Activated CD4-positive, alpha-beta T cell treated with anti-CD3 and anti-CD28 coated beads, Interleukin-2, amount 50 U/mL, for 4 hours (primary cell): Measurements from ENCODE around the gene SPARC.

Experiments used
- DNase-seq, 2 experiments: peaks; one replicate each; pipeline ENCODE4 v3.0.0-alpha.2; 2020

Gene SPARC

DNA sequence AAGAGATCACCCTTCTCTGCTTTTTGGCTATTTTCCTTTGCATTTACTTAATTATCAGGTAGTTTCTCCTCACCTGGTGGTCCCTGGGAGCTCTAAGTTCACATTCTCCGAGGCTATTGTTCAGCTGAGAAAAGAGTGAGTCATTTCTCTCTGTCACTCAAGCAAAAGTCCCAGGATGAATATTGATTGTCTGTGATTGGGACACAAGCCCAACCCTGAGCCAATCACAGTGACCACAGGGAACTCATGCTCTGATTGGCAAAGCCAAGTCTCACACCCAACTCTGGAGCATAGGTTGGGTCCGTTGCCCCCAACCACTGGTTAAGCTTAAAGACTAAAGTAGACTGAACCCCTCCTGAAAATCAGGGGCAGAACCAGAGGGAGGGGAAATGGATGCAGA lies 67.8 kb downstream of the SPARC start:
- DNase-seq: no peak

DNA sequence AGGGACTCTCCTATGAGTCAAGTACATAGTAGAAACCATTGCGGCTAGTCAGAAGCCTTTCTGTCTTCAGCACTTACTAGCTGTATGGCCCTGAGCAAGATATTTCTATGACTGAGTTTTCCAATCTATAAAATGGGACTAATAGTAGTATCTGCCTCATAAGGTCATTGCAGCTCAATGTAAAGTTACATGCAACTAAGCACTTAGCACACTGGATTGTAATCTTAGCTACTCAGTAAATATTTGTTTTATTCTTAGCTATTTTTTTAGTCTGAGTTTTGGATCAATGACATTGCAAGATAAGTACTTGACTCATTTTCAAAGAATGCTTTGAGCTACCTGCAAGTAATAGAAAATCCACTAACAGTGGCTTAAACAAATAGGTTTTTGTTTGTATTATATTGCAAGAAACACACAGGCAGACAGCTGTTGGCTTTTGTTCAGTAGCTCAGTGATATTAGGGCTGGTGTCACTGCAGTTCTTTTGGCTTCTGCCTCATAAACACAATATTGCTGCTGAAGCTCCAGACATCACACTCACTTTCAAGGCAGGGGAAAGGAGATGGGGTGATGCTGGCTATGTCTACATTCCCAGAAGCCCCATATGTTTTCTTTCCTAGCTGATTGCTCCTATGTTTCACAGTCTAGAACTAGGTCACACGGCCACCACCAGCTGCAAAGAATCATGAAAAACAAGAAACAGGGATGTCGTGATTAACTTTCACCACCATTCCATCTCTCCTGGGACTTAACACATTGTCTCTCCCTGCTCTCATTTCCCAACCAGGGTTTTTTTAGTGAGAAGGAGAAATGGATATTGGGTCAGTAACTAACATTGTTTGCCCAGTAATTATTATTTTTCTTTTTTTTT lies 68.6 kb downstream of the SPARC start:
- DNase-seq: no peak

DNA sequence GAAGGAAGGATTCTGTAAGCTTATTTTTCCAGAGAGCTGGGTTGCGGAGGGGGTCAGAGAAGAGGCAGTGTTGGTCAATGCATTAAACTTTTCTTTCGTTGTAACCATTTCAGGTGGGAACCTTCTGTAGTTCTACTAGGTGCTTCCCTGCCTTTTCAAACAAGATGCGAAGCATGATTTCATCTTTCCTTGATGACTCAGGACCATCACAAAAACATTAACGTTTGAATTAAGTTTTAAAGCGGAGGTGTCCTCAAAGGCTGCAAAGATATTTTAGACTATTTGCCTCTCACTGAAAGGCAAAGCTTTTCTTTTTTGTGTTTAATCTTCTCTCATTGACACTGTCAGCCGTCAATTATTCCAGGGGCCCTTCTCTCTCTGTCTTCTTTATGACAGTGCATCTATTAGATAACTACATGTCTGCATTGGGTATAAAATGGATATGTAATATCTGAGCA lies 69.3 kb downstream of the SPARC start:
- DNase-seq: no peak

DNA sequence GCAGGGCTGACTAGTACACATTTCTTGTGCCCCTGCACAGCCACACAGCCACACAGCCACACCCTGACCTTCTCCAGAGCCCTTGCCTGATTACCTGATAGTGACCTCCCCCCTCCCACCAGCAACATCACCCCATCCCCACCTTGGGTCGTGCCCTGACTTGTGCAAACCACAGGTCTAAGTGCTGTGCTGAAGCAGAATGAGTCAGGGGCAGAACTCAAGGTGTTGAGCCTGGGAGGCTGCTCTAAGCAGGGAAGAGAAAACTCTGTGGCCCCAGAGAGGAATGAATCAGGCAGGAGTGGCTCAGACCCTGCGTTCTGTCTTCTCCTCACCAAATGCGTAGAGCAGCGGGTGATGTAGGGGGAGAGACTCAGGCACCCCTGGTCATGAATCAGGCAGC lies 71.3 kb downstream of the SPARC start:
- no peak for DNase-seq

DNA sequence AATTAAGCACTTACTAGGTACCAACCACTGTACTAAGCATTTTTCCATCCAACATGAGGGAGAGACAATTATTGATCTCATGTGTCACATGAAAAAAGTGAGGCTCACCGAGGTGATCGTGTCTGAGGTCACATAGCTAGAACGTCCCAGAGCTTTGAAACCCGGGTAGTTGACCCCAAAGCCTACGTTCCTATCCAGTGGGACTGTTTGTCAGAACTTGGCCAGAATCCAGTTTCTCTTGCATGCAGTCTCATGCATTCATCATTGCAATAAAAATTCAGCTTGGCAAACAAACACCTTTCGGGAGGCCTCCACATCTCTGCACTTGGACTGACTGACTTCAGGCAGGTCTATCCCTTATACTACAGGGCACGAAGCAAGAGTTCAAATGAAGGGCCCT lies 72.2 kb downstream of the SPARC start:
- no peak for DNase-seq

DNA sequence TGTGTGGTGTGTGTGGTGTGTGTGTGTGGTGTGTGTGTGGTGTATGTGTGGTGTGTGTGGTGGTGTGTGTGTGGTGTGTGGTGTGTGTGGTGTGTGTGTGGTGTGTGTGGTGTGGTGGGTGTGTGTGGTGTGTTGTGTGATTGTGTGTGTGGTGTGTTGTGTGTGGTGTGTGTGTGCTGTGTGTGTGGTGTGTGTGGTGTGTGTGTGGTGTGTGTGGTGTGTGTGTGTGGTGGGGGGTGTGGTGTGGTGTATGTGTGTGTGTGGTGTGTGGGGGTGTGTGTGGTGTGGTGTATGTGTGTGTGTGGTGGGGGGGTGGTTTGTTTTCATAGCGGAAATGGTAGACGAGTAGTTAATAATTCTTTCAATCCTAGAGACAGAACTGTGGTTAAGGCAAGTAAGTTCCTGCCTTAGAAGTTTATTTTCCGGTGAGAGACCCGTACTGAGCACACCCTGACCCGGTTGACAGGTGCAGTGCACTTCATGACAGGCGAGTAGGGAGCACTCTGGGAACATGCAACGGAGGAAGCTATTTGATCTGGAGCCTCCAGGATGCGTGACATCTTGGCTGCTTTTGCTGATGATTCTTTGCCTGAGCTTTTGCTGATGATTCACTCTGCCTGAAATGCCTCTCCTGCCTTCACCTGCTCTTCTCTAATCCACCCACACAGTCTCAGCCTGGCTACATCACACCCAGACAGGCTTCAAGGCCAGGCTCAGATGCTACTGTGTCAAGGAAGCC lies 73.9 kb downstream of the SPARC start:
- DNase-seq: peak; percentile 50 to 58

DNA sequence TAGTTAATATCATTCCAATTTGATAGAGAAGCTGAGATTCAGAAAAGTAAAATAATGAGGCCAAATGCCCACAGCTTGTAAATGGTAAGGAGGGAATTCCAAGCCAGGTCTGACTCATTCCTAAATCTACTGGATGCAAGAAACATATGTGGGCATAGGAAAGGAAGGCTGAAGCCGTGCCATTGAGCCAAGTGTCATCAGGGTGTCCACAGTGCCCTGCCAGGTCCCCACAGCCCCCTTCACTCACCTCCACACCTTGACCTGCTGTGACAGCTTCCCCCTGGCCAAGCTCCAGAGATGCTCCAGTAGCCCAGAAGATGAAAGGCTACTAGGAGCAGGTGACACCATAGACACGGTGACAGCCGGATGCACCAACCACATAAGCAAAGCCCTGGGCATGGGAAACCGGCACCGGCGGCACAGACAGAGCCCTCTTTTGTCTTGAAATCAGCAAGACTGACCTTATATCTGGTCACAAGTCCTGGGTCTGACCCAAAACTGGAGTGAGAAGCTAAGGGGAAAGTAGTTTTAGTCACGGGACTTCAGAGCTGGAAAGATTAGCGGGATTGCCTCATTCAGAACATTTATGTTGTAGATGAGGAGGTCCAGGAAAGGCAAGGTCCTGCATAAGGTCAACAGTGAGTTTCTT lies 75.5 kb downstream of the SPARC start:
- no peak for DNase-seq
